Sigmoid colon (tissue), 4 donors: ENCODE results near the gene HNRNPC.

Source experiments
- POLR2A ChIP-seq, 2 donors: fragments of 450-650 bp; IDR thresholded peaks; one replicate each; pipeline ENCODE4 v1.6.1; 2016; ENCODE audit warnings: antibody characterized with exemption in 2 of 2, mild to moderate bottlenecking in 2 of 2, moderate library complexity in 2 of 2
- POLR2AphosphoS5 ChIP-seq, 4 donors: sonication (generic); formaldehyde crosslinking; IDR thresholded peaks; one replicate each; pipeline ENCODE4 v1.6.1; 2017; ENCODE audit warnings: antibody characterized with exemption in 4 of 4
- TF ChIP-seq, protein P1 (sequence below), 4 experiments: fragments of 450-650 bp in 3 of 4; fragments of 200-600 bp in 1 of 4; IDR thresholded peaks; one replicate each; pipeline ENCODE4 v1.5.1; 2016 to 2019; ENCODE audit warnings: antibody characterized with exemption in 4 of 4, mild to moderate bottlenecking in 3 of 4, moderate library complexity in 2 of 4

- TF ChIP-seq, protein P1, sequence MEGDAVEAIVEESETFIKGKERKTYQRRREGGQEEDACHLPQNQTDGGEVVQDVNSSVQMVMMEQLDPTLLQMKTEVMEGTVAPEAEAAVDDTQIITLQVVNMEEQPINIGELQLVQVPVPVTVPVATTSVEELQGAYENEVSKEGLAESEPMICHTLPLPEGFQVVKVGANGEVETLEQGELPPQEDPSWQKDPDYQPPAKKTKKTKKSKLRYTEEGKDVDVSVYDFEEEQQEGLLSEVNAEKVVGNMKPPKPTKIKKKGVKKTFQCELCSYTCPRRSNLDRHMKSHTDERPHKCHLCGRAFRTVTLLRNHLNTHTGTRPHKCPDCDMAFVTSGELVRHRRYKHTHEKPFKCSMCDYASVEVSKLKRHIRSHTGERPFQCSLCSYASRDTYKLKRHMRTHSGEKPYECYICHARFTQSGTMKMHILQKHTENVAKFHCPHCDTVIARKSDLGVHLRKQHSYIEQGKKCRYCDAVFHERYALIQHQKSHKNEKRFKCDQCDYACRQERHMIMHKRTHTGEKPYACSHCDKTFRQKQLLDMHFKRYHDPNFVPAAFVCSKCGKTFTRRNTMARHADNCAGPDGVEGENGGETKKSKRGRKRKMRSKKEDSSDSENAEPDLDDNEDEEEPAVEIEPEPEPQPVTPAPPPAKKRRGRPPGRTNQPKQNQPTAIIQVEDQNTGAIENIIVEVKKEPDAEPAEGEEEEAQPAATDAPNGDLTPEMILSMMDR (IDR thresholded peaks at IDR 0.05): no peak
- no peak for TF ChIP-seq POLR2AphosphoS5 (IDR thresholded peaks at IDR 0.05)
- TF ChIP-seq POLR2A (IDR thresholded peaks at IDR 0.05): no peak
Measured at GRCh38 chr14:21204167-21205025, 64.8 kb downstream of the HNRNPC start.
